IMR-90 (cell line): ENCODE measurements around the gene SARS2. TPM values are rescaled to one million over a fixed set of nuclear protein-coding genes. Genes with fewer than 3 reads are reported as not detected.

Experiments used
- ATAC-seq: fragments of 200-7000 bp; cut with Tn5 transposase; 2 replicates; pipeline ENCODE4 v1.9.1; 2020; ENCODE audit warnings: low read depth, mild to moderate bottlenecking, moderate library complexity
- BruUV-seq: library from RNA; stranded (reverse); fragments of 400-500 nt; replicated peaks from 2 replicates; lab custom pipeline; 2021; lab: Mats Ljungman, UMichigan
- CTCF ChIA-PET: fragments of 300-600 bp; formaldehyde crosslinking; extraction: SDS; loops from one replicate; lab custom pipeline; 2021; ENCODE audit warnings: antibody characterized with exemption; lab: Yijun Ruan, JAX
- POLR2A ChIA-PET: fragments of 300-600 bp; sonication (Branson Sonifier 250); formaldehyde crosslinking; loops from one replicate; lab custom pipeline; 2022; ENCODE audit warnings: antibody characterized with exemption; ENCODE audit not compliant: unreplicated experiment; lab: Charles Lee
- DNase-seq: peaks from one replicate; pipeline ENCODE4 v3.0.0; 2013
- H2AFZ ChIP-seq: replicated peaks from 2 replicates; pipeline ENCODE3; 2013; ENCODE audit warnings: low read length, mild to moderate bottlenecking; ENCODE audit not compliant: poor library complexity
- H2AK5ac ChIP-seq: 2 replicates; pipeline ENCODE4 v1.6.1; 2013; ENCODE audit warnings: low read depth, low read length, inconsistent platforms
- H2AK9ac ChIP-seq: replicated peaks from 2 replicates; pipeline ENCODE3; 2013; ENCODE audit warnings: mild to moderate bottlenecking, low read depth, low read length, moderate library complexity; ENCODE audit not compliant: poor library complexity
- H2BK120ac ChIP-seq: 2 replicates; pipeline ENCODE4 v1.6.1; 2013; ENCODE audit warnings: low read depth, low read length, inconsistent platforms
- H2BK15ac ChIP-seq: 3 replicates; pipeline ENCODE4 v1.6.1; 2013; ENCODE audit warnings: low read depth, low read length, inconsistent platforms
- H2BK20ac ChIP-seq: 2 replicates; pipeline ENCODE4 v1.6.1; 2013; ENCODE audit warnings: low read depth, mild to moderate bottlenecking, inconsistent platforms, low read length, moderate library complexity
- H2BK5ac ChIP-seq: 2 replicates; pipeline ENCODE4 v1.6.1; 2013; ENCODE audit warnings: mild to moderate bottlenecking, low read depth, low read length, inconsistent platforms; ENCODE audit not compliant: poor library complexity, severe bottlenecking
- H3K14ac ChIP-seq: replicated peaks from 2 replicates; pipeline ENCODE4 v1.6.1; 2013; ENCODE audit warnings: low read depth, low read length, inconsistent platforms
- H3K18ac ChIP-seq: 2 replicates; pipeline ENCODE4 v1.6.1; 2013; ENCODE audit warnings: low read depth, low read length, control low read depth
- H3K23ac ChIP-seq: 2 replicates; pipeline ENCODE4 v1.6.1; 2013; ENCODE audit warnings: low read depth, low read length, inconsistent platforms
- H3K27ac ChIP-seq: 2 replicates; pipeline ENCODE4 v1.5.1; 2013; ENCODE audit warnings: mild to moderate bottlenecking, control low read depth, low read length; ENCODE audit not compliant: insufficient read depth
- H3K27me3 ChIP-seq: 2 replicates; pipeline ENCODE4 v1.6.1; 2013; ENCODE audit warnings: low read length; ENCODE audit not compliant: control insufficient read depth, insufficient read depth
- H3K36me3 ChIP-seq: 2 replicates; pipeline ENCODE4 v1.6.1; 2013; ENCODE audit warnings: low read length, mixed read lengths; ENCODE audit not compliant: control insufficient read depth, insufficient read depth
- H3K4ac ChIP-seq: 2 replicates; pipeline ENCODE4 v1.6.1; 2013; ENCODE audit warnings: low read depth, low read length, inconsistent platforms
- H3K4me1 ChIP-seq: 2 replicates; pipeline ENCODE4 v1.6.1; 2013; ENCODE audit warnings: low read length, mixed read lengths; ENCODE audit not compliant: control insufficient read depth, insufficient read depth
- H3K4me2 ChIP-seq: 2 replicates; pipeline ENCODE4 v1.6.1; 2013; ENCODE audit warnings: low read depth, mild to moderate bottlenecking, control low read depth, low read length, moderate library complexity
- H3K4me3 ChIP-seq: 2 replicates; pipeline ENCODE4 v1.5.1; 2013; ENCODE audit warnings: low read depth, mild to moderate bottlenecking, control low read depth, low read length, moderate library complexity; ENCODE audit not compliant: insufficient read depth
- H3K56ac ChIP-seq: 2 replicates; pipeline ENCODE4 v1.6.1; 2013; ENCODE audit warnings: low read length, inconsistent platforms; ENCODE audit not compliant: insufficient read depth; ENCODE audit errors: extremely low read depth
- H3K79me1 ChIP-seq, 2 experiments: 2 replicates each; pipeline ENCODE4 v1.6.1; 2013; ENCODE audit warnings: low read length in 2 of 2, inconsistent platforms in 1 of 2, low read depth in 1 of 2
- H3K9ac ChIP-seq: 2 replicates; pipeline ENCODE4 v1.6.1; 2013; ENCODE audit warnings: low read depth, low read length, control low read depth
- H3K9me1 ChIP-seq: 2 replicates; pipeline ENCODE4 v1.6.1; 2013; ENCODE audit warnings: low read length, inconsistent platforms; ENCODE audit not compliant: insufficient read depth
- H3K9me3 ChIP-seq: 2 replicates; pipeline ENCODE4 v1.6.1; 2013; ENCODE audit warnings: low read length; ENCODE audit not compliant: control insufficient read depth, insufficient read depth
- H4K20me1 ChIP-seq: 2 replicates; pipeline ENCODE4 v1.6.1; 2013; ENCODE audit warnings: low read length, inconsistent platforms; ENCODE audit not compliant: insufficient read depth
- H4K5ac ChIP-seq: 2 replicates; pipeline ENCODE4 v1.6.1; 2013; ENCODE audit warnings: mild to moderate bottlenecking, low read depth, low read length, control low read depth
- H4K8ac ChIP-seq, 2 experiments: 2 replicates each; pipeline ENCODE4 v1.6.1; 2013; ENCODE audit warnings: low read depth in 2 of 2, low read length in 2 of 2, control low read depth in 1 of 2, inconsistent platforms in 1 of 2
- H4K91ac ChIP-seq: 2 replicates; pipeline ENCODE4 v1.6.1; 2013; ENCODE audit warnings: low read depth, low read length, inconsistent platforms; ENCODE audit not compliant: insufficient read depth
- BHLHE40 ChIP-seq: fragments of 150-350 bp; IDR thresholded peaks from 2 replicates; pipeline ENCODE4 v1.6.1; 2016; ENCODE audit warnings: mild to moderate bottlenecking, low read depth, low read length
- CEBPB ChIP-seq: IDR thresholded peaks from 2 replicates; pipeline ENCODE4 v1.6.1; 2012; ENCODE audit warnings: low read depth, low read length, improper control_type of control experiment
- CHD1 ChIP-seq: IDR thresholded peaks from 2 replicates; pipeline ENCODE4 v1.6.1; 2012; ENCODE audit warnings: low read depth, low read length, improper control_type of control experiment
- CTCF ChIP-seq: conservative IDR thresholded peaks from 2 replicates; pipeline ENCODE4 v1.5.1; 2012; ENCODE audit warnings: mild to moderate bottlenecking, low read depth, low read length, improper control_type of control experiment
- FOS ChIP-seq: fragments of 150-350 bp; IDR thresholded peaks from 2 replicates; pipeline ENCODE4 v1.6.1; 2016; ENCODE audit warnings: low read depth, low read length
- MAFK ChIP-seq: IDR thresholded peaks from 2 replicates; pipeline ENCODE4 v1.6.1; 2012; ENCODE audit warnings: low read depth, low read length, improper control_type of control experiment
- MAZ ChIP-seq: IDR thresholded peaks from 2 replicates; pipeline ENCODE4 v1.6.1; 2012; ENCODE audit warnings: low read depth, mild to moderate bottlenecking, low read length, improper control_type of control experiment, moderate library complexity, borderline replicate concordance
- MXI1 ChIP-seq: IDR thresholded peaks from 2 replicates; pipeline ENCODE4 v1.6.1; 2012; ENCODE audit warnings: low read depth, mild to moderate bottlenecking, low read length, moderate library complexity, borderline replicate concordance
- NFE2L2 ChIP-seq: fragments of 150-350 bp; IDR thresholded peaks from 2 replicates; pipeline ENCODE4 v1.6.1; 2016; ENCODE audit warnings: low read depth, mild to moderate bottlenecking, low read length
- POLR2A ChIP-seq: IDR thresholded peaks from 2 replicates; pipeline ENCODE4 v1.6.1; 2012; ENCODE audit warnings: mild to moderate bottlenecking, low read depth, low read length
- RAD21 ChIP-seq: IDR thresholded peaks from 2 replicates; pipeline ENCODE4 v1.6.1; 2012; ENCODE audit warnings: low read length, improper control_type of control experiment
- RCOR1 ChIP-seq: IDR thresholded peaks from 2 replicates; pipeline ENCODE4 v1.6.1; 2012; ENCODE audit warnings: mild to moderate bottlenecking, low read length, improper control_type of control experiment; ENCODE audit not compliant: insufficient replicate concordance
- RFX5 ChIP-seq: IDR thresholded peaks from 2 replicates; pipeline ENCODE4 v1.8.0; 2012; ENCODE audit warnings: low read depth, mild to moderate bottlenecking, low read length, moderate library complexity
- SMC3 ChIP-seq: fragments of 150-350 bp; IDR thresholded peaks from 2 replicates; pipeline ENCODE4 v1.6.1; 2016; ENCODE audit warnings: low read depth, mild to moderate bottlenecking, antibody characterized with exemption, low read length, moderate library complexity
- WGBS, 2 experiments: methylation state at CpG; one replicate each; pipeline versions ENCODE4 v1.1.5 to v1.1.7; 2013; ENCODE audit warnings: missing lambda C conversion rate in 2 of 2; ENCODE audit not compliant: insufficient read length in 1 of 2; ENCODE audit errors: extremely low coverage in 2 of 2; 5-methylcytosine and 5-hydroxymethylcytosine counted together
- dilution Hi-C: fragments of 300-500 bp; cut with HindIII; formaldehyde crosslinking; loops from one replicate; pipeline ENCODE4 v1.14.3; 2018; ENCODE audit warnings: low sequenced_read_pairs; ENCODE audit not compliant: unreplicated experiment
- in situ Hi-C: fragments of 300-500 bp; cut with MboI; formaldehyde crosslinking; loops from 3 replicates; pipeline ENCODE4 v1.14.3; 2019; ENCODE audit warnings: low sequenced_read_pairs, inconsistent platforms, mixed read lengths
- intact Hi-C: fragments of 100-400 bp; cut with micrococcal nuclease; formaldehyde crosslinking; loops from 2 replicates; pipeline ENCODE4 v1.10.0; 2022
- polyA plus RNA-seq, 3 experiments: library from polyadenylated mRNA; depleted of rRNA; stranded (reverse); fragments of >200 nt; gene quantifications; 2 replicates each; pipeline ENCODE4 v1.2.3, GENCODE V29; 2012; ENCODE audit warnings: low replicate concordance in 1 of 3
- total RNA-seq: library from RNA; depleted of rRNA; stranded (reverse); fragments of >200 nt; gene quantifications from 2 replicates; pipeline ENCODE4 v1.2.3, GENCODE V29; 2012
- TF ChIP-seq, protein P1 (sequence below): fragments of 150-350 bp; IDR thresholded peaks from 2 replicates; pipeline ENCODE4 v1.6.1; 2016; ENCODE audit warnings: low read depth, mild to moderate bottlenecking, low read length, moderate library complexity, borderline replicate concordance
- TF ChIP-seq, protein P2 (sequence below): fragments of 150-350 bp; IDR thresholded peaks from 2 replicates; pipeline ENCODE4 v1.6.1; 2017; ENCODE audit warnings: mild to moderate bottlenecking, antibody characterized with exemption, low read length, low read depth

SARS2 gene
- total and polyA plus RNA-seq, 2 of the 4 experiments (the other 2 are of a cell fraction) = 10.8 to 33.4 TPM

- Histone ChIP-seq H3K9me3 (no peaks in the 10 kb centered on the region), H3K4ac (no peak overlapping the region), H2AFZ (no peak overlapping the region), H4K91ac (no peak overlapping the region), H2AK9ac (no peak overlapping the region), H3K4me2 (no peak overlapping the region), H3K4me1 (no peaks in the 10 kb centered on the region), H4K5ac (no peak overlapping the region), H3K14ac (no peak overlapping the region), H3K36me3 (peaks cover 21% of the 10 kb centered on the region), H3K23ac (no peak overlapping the region), H3K79me1 (peaks cover 2 to 7% of the 10 kb centered on the region in 2 experiments; a peak in 2 of 4 replicates), H2BK20ac (no peak overlapping the region), H3K18ac (no peak overlapping the region), H2BK15ac (no peak overlapping the region), H4K8ac (no peak overlapping the region), H3K27ac (no peak overlapping the region), H3K9me1 (peaks cover 2% of the 10 kb centered on the region; the same call in 1 of the 2 replicates), H4K20me1 (peaks cover 4% of the 10 kb centered on the region; the same call in 1 of the 2 replicates), H2AK5ac (no peak overlapping the region), H3K9ac (no peak overlapping the region), H2BK120ac (no peak overlapping the region), H3K27me3 (no peaks in the 10 kb centered on the region), H3K4me3 (no peak overlapping the region), H3K56ac (no peak overlapping the region), H2BK5ac (no peak overlapping the region)
- WGBS, 2 experiments = 100% methylated on average over 1 of the region's 5 CpGs; no CpG with 5 or more reads in 1 of the 2 experiments
- ChIA-PET POLR2A (interaction anchor here (0.6 kb wide), 1 partner anchor 20 kb away, joined by 3 read pairs; no protein-coding TSS in a partner anchor), CTCF (no interaction called here)
- dilution Hi-C loops = no loop called here
- in situ Hi-C loops = no loop called here
- TF ChIP-seq FOS = no peak
- no peak for TF ChIP-seq CTCF
- TF ChIP-seq BHLHE40 = no peak
- TF ChIP-seq RCOR1 = no peak
- TF ChIP-seq, protein P1, sequence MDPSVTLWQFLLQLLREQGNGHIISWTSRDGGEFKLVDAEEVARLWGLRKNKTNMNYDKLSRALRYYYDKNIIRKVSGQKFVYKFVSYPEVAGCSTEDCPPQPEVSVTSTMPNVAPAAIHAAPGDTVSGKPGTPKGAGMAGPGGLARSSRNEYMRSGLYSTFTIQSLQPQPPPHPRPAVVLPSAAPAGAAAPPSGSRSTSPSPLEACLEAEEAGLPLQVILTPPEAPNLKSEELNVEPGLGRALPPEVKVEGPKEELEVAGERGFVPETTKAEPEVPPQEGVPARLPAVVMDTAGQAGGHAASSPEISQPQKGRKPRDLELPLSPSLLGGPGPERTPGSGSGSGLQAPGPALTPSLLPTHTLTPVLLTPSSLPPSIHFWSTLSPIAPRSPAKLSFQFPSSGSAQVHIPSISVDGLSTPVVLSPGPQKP = no peak
- no peak for TF ChIP-seq SMC3
- TF ChIP-seq CEBPB = no peak
- TF ChIP-seq NFE2L2 = no peak
- no peak for TF ChIP-seq MAZ
- TF ChIP-seq, protein P2, sequence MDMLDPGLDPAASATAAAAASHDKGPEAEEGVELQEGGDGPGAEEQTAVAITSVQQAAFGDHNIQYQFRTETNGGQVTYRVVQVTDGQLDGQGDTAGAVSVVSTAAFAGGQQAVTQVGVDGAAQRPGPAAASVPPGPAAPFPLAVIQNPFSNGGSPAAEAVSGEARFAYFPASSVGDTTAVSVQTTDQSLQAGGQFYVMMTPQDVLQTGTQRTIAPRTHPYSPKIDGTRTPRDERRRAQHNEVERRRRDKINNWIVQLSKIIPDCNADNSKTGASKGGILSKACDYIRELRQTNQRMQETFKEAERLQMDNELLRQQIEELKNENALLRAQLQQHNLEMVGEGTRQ = no peak
- no peak for TF ChIP-seq MXI1
- no peak for TF ChIP-seq CHD1
- no peak for TF ChIP-seq POLR2A
- no peak for TF ChIP-seq RFX5
- TF ChIP-seq RAD21 = no peak
- TF ChIP-seq MAFK = no peak
- DNase-seq (no peak), ATAC-seq (no peak)
- BruUV-seq = no TSS peak
- intact Hi-C loops = no loop called here
Measured at GRCh38 chr19:38892841-38893240, 37.7 kb downstream of the SARS2 start.
